A673 (cell line): Measurements from ENCODE around the gene PLXDC2.

Source experiments
- CTCF ChIP-seq: fragments of 300-800, 200-600 bp; sonication (generic); conservative IDR thresholded peaks from 2 replicates; pipeline ENCODE4 v1.5.1; 2017; ENCODE audit warnings: low read depth, mild to moderate bottlenecking, antibody characterized with exemption, low read length, moderate library complexity, mixed read lengths
- EZH2 ChIP-seq: fragments of 200-600 bp; sonication (generic); IDR thresholded peaks from 2 replicates; pipeline ENCODE4 v1.6.1; 2017; ENCODE audit warnings: borderline replicate concordance, low read depth, mild to moderate bottlenecking, mixed read lengths, antibody characterized with exemption, low read length; ENCODE audit not compliant: poor library complexity, severe bottlenecking

GRCh38 chr10:19918794-19919193 is 102.6 kb downstream of the PLXDC2 start:
- no peak for TF ChIP-seq CTCF
- TF ChIP-seq EZH2, result no peak
